GM19351 (cell line): ENCODE results near the gene SERPINB11.
"Not testable (repeated sequence)": the region's sequence is repeated elsewhere in the genome, so short reads cannot be mapped to it uniquely, and the experiment has no call there.

ENCODE experiments used
- ATAC-seq: cut with Tn5 transposase; IDR thresholded peaks from one replicate; pipeline ENCODE4 v1.9.1; 2021; ENCODE audit warnings: mild to moderate bottlenecking, moderate library complexity; ENCODE audit not compliant: unreplicated experiment

The SERPINB11 gene

GRCh38 chr18:63725682-63726480 is 23.1 kb downstream of the SERPINB11 start:
- ATAC-seq, result no peak

- no peak for ATAC-seq
Observed at GRCh38 chr18:63730773-63731172, 28.0 kb downstream of the SERPINB11 start.

- ATAC-seq, result no peak
Observed at GRCh38 chr18:63731215-63731614, 28.5 kb downstream of the SERPINB11 start.

GRCh38 chr18:63736876-63737275 is 34.1 kb downstream of the SERPINB11 start:
- ATAC-seq, result no peak

GRCh38 chr18:63741769-63742168 is 39.0 kb downstream of the SERPINB11 start:
- ATAC-seq, result no peak

GRCh38 chr18:63747006-63747405 is 44.2 kb downstream of the SERPINB11 start:
- ATAC-seq, result no peak

- ATAC-seq, result no peak
Observed at GRCh38 chr18:63749489-63749888, 46.7 kb downstream of the SERPINB11 start.

GRCh38 chr18:63752636-63753035 is 49.9 kb downstream of the SERPINB11 start:
- no peak for ATAC-seq

GRCh38 chr18:63753676-63754075 is 50.9 kb downstream of the SERPINB11 start:
- ATAC-seq, result no peak

- no peak for ATAC-seq
Observed at GRCh38 chr18:63757541-63757940, 54.8 kb downstream of the SERPINB11 start.

- ATAC-seq, result no peak
Observed at GRCh38 chr18:63758615-63759240, 56.0 kb downstream of the SERPINB11 start.

GRCh38 chr18:63759786-63760185 is 57.0 kb downstream of the SERPINB11 start:
- not testable (repeated sequence) for ATAC-seq

GRCh38 chr18:63762518-63762917 is 59.8 kb downstream of the SERPINB11 start:
- no peak for ATAC-seq

- ATAC-seq, result no peak
Observed at GRCh38 chr18:63763831-63764600, 61.3 kb downstream of the SERPINB11 start.

- no peak for ATAC-seq
Observed at GRCh38 chr18:63765837-63766236, 63.1 kb downstream of the SERPINB11 start.
